PC-3 (cell line): ENCODE results near the gene ALG9.

Experiments
- EZH2phosphoT487 ChIP-seq: fragments of 300-600 bp; sonication (generic); IDR thresholded peaks from 2 replicates; pipeline ENCODE4 v1.6.1; 2018; ENCODE audit warnings: mild to moderate bottlenecking, antibody characterized with exemption, low read length, borderline replicate concordance
- TF ChIP-seq, protein P1 (sequence below): fragments of 300-600 bp; sonication (generic); conservative IDR thresholded peaks from 2 replicates; pipeline ENCODE4 v1.5.1; 2017; ENCODE audit warnings: antibody characterized with exemption, low read depth, mild to moderate bottlenecking, low read length

- no peak for TF ChIP-seq EZH2phosphoT487
- TF ChIP-seq, protein P1, sequence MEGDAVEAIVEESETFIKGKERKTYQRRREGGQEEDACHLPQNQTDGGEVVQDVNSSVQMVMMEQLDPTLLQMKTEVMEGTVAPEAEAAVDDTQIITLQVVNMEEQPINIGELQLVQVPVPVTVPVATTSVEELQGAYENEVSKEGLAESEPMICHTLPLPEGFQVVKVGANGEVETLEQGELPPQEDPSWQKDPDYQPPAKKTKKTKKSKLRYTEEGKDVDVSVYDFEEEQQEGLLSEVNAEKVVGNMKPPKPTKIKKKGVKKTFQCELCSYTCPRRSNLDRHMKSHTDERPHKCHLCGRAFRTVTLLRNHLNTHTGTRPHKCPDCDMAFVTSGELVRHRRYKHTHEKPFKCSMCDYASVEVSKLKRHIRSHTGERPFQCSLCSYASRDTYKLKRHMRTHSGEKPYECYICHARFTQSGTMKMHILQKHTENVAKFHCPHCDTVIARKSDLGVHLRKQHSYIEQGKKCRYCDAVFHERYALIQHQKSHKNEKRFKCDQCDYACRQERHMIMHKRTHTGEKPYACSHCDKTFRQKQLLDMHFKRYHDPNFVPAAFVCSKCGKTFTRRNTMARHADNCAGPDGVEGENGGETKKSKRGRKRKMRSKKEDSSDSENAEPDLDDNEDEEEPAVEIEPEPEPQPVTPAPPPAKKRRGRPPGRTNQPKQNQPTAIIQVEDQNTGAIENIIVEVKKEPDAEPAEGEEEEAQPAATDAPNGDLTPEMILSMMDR, result no peak
These were observed 100.7 kb downstream of the ALG9 start for GRCh38 chr11:111770581-111771134.
